Natural killer cell (primary cell): ENCODE results near the gene ZBED1. TPM values are rescaled to one million over a fixed set of nuclear protein-coding genes. Genes with fewer than 3 reads are reported as not detected.
"Not testable (repeated sequence)": the region's sequence is repeated elsewhere in the genome, so short reads cannot be mapped to it uniquely, and the experiment has no call there.

Experiments
- ATAC-seq, 3 donors: fragments of 150-1000 bp in 2 of 3; fragments of 200-7000 bp in 1 of 3; cut with Tn5 transposase; 1 replicate in 1 of 3; 2 replicates in 2 of 3; pipeline ENCODE4 v1.10.0; 2021; ENCODE audit warnings: mild to moderate bottlenecking in 2 of 3, moderate library complexity in 2 of 3
- DNase-seq, 2 donors: peaks; one replicate each; pipeline versions ENCODE4 v3.0.0 to v3.0.0-alpha.2; 2013 to 2021; ENCODE audit warnings: mixed read lengths in 1 of 2
- H3K27ac ChIP-seq: one replicate; pipeline ENCODE4 v1.5.1; 2013; ENCODE audit warnings: mild to moderate bottlenecking, low read length
- H3K27me3 ChIP-seq: one replicate; pipeline ENCODE4 v1.6.1; 2013; ENCODE audit warnings: low read length; ENCODE audit not compliant: control insufficient read depth, insufficient read depth
- H3K36me3 ChIP-seq: one replicate; pipeline ENCODE4 v1.6.1; 2013; ENCODE audit warnings: low read length; ENCODE audit not compliant: control insufficient read depth, insufficient read depth
- H3K4me1 ChIP-seq: one replicate; pipeline ENCODE4 v1.6.1; 2013; ENCODE audit warnings: low read length; ENCODE audit not compliant: control insufficient read depth, insufficient read depth
- H3K4me3 ChIP-seq: one replicate; pipeline ENCODE4 v1.5.1; 2013; ENCODE audit warnings: low read length
- H3K9me3 ChIP-seq: one replicate; pipeline ENCODE4 v1.6.1; 2013; ENCODE audit warnings: low read length; ENCODE audit not compliant: control insufficient read depth, insufficient read depth
- H3K27ac Mint-ChIP-seq, 2 donors: one replicate each; pipeline ENCODE4 v1.8.0; 2022; ENCODE audit warnings: mild to moderate bottlenecking in 2 of 2, mixed read lengths in 2 of 2, moderate library complexity in 1 of 2
- H3K27me3 Mint-ChIP-seq, 2 donors: one replicate each; pipeline ENCODE4 v1.8.0; 2022; ENCODE audit warnings: low read depth in 2 of 2, mixed read lengths in 2 of 2
- H3K36me3 Mint-ChIP-seq: one replicate; pipeline ENCODE4 v1.8.0; 2022; ENCODE audit warnings: mixed read lengths
- H3K4me1 Mint-ChIP-seq, 2 donors: one replicate each; pipeline ENCODE4 v1.8.0; 2022; ENCODE audit warnings: mixed read lengths in 2 of 2
- H3K4me3 Mint-ChIP-seq: one replicate; pipeline ENCODE4 v1.8.0; 2022; ENCODE audit warnings: mild to moderate bottlenecking, moderate library complexity, mixed read lengths
- H3K9me3 Mint-ChIP-seq, 2 donors: one replicate each; pipeline ENCODE4 v1.8.0; 2022; ENCODE audit warnings: mixed read lengths in 2 of 2
- CTCF ChIP-seq: fragments of 200-600 bp; IDR thresholded peaks from one replicate; pipeline ENCODE4 v1.8.0; 2022; ENCODE audit warnings: antibody characterized with exemption
- WGBS: methylation state at CpG from one replicate; pipeline ENCODE4 v1.1.7; 2013; ENCODE audit warnings: missing lambda C conversion rate; ENCODE audit not compliant: insufficient coverage; 5-methylcytosine and 5-hydroxymethylcytosine counted together
- intact Hi-C: fragments of 100-400 bp; cut with micrococcal nuclease; formaldehyde crosslinking; loops from one replicate; pipeline ENCODE4 v1.14.2; 2022
- total RNA-seq, 4 donors: library from RNA; stranded (reverse); fragments of 120-200 nt in 1 of 4; gene quantifications; one replicate each; pipeline versions ENCODE4 v1.2.3 to v1.2.4, GENCODE V29; 2013 to 2022

Gene ZBED1
- total RNA-seq, 3 donors from 2014 or later (not counting 1 experiment from before 2014, with no cell fraction given): 30.5 to 36.3 (median 33.8) TPM

- Mint-ChIP-seq H3K36me3 (no peaks in the 10 kb centered on the region), H3K27me3 (no peaks in the 10 kb centered on the region), H3K9me3 (no peaks in the 10 kb centered on the region), H3K4me3 (no peak overlapping the region), H3K4me1 (no peaks in the 10 kb centered on the region), H3K27ac (peak overlapping the region in 1 of 2 donors; percentile 52)
- peaks cover 29% of the 10 kb centered on the region for H3K36me3 ChIP-seq
- TF ChIP-seq CTCF: no peak
- H3K27me3 ChIP-seq: no peaks in the 10 kb centered on the region
- intact Hi-C loops: no loop called here
- no peak overlapping the region for H3K27ac ChIP-seq
- H3K4me1 ChIP-seq: no peaks in the 10 kb centered on the region
- H3K9me3 ChIP-seq: peaks cover under 1% of the 10 kb centered on the region
- H3K4me3 ChIP-seq: no peak overlapping the region
- DNase-seq (no peak), ATAC-seq (no peak)
- 94% methylated on average over 26 of the region's 26 CpGs for WGBS
Observed at GRCh38 chrX:2484721-2485648, 15.8 kb downstream of the ZBED1 start.

- no peak overlapping the region for H3K4me3 ChIP-seq
- no peaks in the 10 kb centered on the region for H3K4me1 ChIP-seq
- WGBS: 94% methylated on average over 12 of the region's 12 CpGs
- intact Hi-C loops: no loop called here
- peaks cover 5% of the 10 kb centered on the region for H3K9me3 ChIP-seq
- Mint-ChIP-seq H3K27ac (no peak overlapping the region), H3K4me3 (no peak overlapping the region), H3K4me1 (no peaks in the 10 kb centered on the region), H3K36me3 (no peaks in the 10 kb centered on the region), H3K27me3 (no peaks in the 10 kb centered on the region), H3K9me3 (no peaks in the 10 kb centered on the region)
- no peak overlapping the region for H3K27ac ChIP-seq
- DNase-seq: no peak
- ATAC-seq: no peak
- H3K27me3 ChIP-seq: no peaks in the 10 kb centered on the region
- peaks cover 22% of the 10 kb centered on the region for H3K36me3 ChIP-seq
- no peak for TF ChIP-seq CTCF
Observed at GRCh38 chrX:2484256-2484655, 16.5 kb downstream of the ZBED1 start.

GRCh38 chrX:2483398-2484060 is 17.2 kb downstream of the ZBED1 start:
- Histone ChIP-seq H3K4me3 (no peak overlapping the region), H3K9me3 (peaks cover 5% of the 10 kb centered on the region), H3K27me3 (no peaks in the 10 kb centered on the region), H3K4me1 (no peaks in the 10 kb centered on the region), H3K27ac (no peak overlapping the region), H3K36me3 (peaks cover 15% of the 10 kb centered on the region)
- no peaks in the 10 kb centered on the region for H3K9me3 Mint-ChIP-seq
- H3K27me3 Mint-ChIP-seq: no peaks in the 10 kb centered on the region
- no peak overlapping the region for H3K4me3 Mint-ChIP-seq
- intact Hi-C loops: no loop called here
- H3K36me3 Mint-ChIP-seq: no peaks in the 10 kb centered on the region
- H3K4me1 Mint-ChIP-seq: no peaks in the 10 kb centered on the region
- no peak for TF ChIP-seq CTCF
- DNase-seq (no peak), ATAC-seq (no peak)
- WGBS: 98% methylated on average over 16 of the region's 16 CpGs
- no peak overlapping the region for H3K27ac Mint-ChIP-seq

GRCh38 chrX:2481597-2481996 is 19.2 kb downstream of the ZBED1 start:
- H3K9me3 ChIP-seq, H3K27me3 Mint-ChIP-seq: not testable (repeated sequence)

GRCh38 chrX:2479982-2480381 is 20.8 kb downstream of the ZBED1 start:
- ATAC-seq, H3K4me1 ChIP-seq, H3K36me3 Mint-ChIP-seq, intact Hi-C loops, H3K27ac ChIP-seq, H3K27me3 Mint-ChIP-seq, H3K9me3 ChIP-seq, H3K9me3 Mint-ChIP-seq, H3K4me3 ChIP-seq, H3K4me3 Mint-ChIP-seq, H3K36me3 ChIP-seq, H3K27ac Mint-ChIP-seq, H3K27me3 ChIP-seq, DNase-seq: not testable (repeated sequence)
- peaks cover 13 to 18% of the 10 kb centered on the region in 2 donors for H3K4me1 Mint-ChIP-seq
- 95% methylated on average over 5 of the region's 5 CpGs for WGBS

More at GRCh38 chrX:2481597-2481996, 19.2 kb downstream of the ZBED1 start:
- H3K27me3 ChIP-seq, H3K4me3 Mint-ChIP-seq, H3K9me3 Mint-ChIP-seq, H3K36me3 Mint-ChIP-seq, H3K36me3 ChIP-seq, DNase-seq, H3K27ac ChIP-seq, intact Hi-C loops, ATAC-seq, H3K27ac Mint-ChIP-seq, H3K4me1 ChIP-seq, H3K4me3 ChIP-seq: not testable (repeated sequence)
- peaks cover 5 to 10% of the 10 kb centered on the region in 2 donors for H3K4me1 Mint-ChIP-seq
- 98% methylated on average over 11 of the region's 12 CpGs for WGBS
